Adrenal gland (tissue), 12 donors: ENCODE measurements around the gene ALCAM. TPM values are rescaled to one million over a fixed set of nuclear protein-coding genes. Genes with fewer than 3 reads are reported as not detected.

Experiments
- DNase-seq, 7 donors: peaks; one replicate each; pipeline ENCODE4 v3.0.0-alpha.2; 2019 to 2020
- H3K27ac ChIP-seq, 5 donors: fragments of 200-600 bp; sonication (generic) in 4 of 5; 1 replicate in 3 of 5; 2 replicates in 2 of 5; pipeline versions ENCODE4 v1.5.1 to v1.8.0; 2016 to 2020; ENCODE audit warnings: mild to moderate bottlenecking in 1 of 5
- H3K27me3 ChIP-seq: fragments of 200-600 bp; 2 replicates; pipeline ENCODE4 v1.8.0; 2021
- H3K36me3 ChIP-seq, 2 donors: fragments of 200-600 bp; replicated peaks in 1 of 2; 1 replicate in 1 of 2; 2 replicates in 1 of 2; pipeline versions ENCODE4 v1.5.1 to v1.8.0; 2018 to 2022
- H3K4me1 ChIP-seq, 2 donors: fragments of 200-600 bp; replicated peaks in 1 of 2; 1 replicate in 1 of 2; 2 replicates in 1 of 2; pipeline versions ENCODE4 v1.5.1 to v1.8.0; 2018 to 2021
- H3K4me3 ChIP-seq, 4 donors: fragments of 200-600 bp; sonication (generic) in 3 of 4; one replicate each; pipeline ENCODE4 v1.5.1; 2016 to 2018
- H3K9me3 ChIP-seq, 3 donors: fragments of 200-600 bp; sonication (generic) in 1 of 3; replicated peaks in 1 of 3; 1 replicate in 2 of 3; 2 replicates in 1 of 3; pipeline versions ENCODE4 v1.5.1 to v1.8.0; 2016 to 2021
- POLR2A ChIP-seq, 2 donors: fragments of 450-650 bp; IDR thresholded peaks; one replicate each; pipeline ENCODE4 v1.6.1; 2017; ENCODE audit warnings: antibody characterized with exemption in 2 of 2, mild to moderate bottlenecking in 2 of 2, moderate library complexity in 1 of 2
- WGBS, 4 donors: extraction: QIAGEN DNeasy Blood & Tissue Kit in 2 of 4; methylation state at CpG; one replicate each; pipeline versions ENCODE4 v1.1.5 to v1.1.7; 2013 to 2017; 5-methylcytosine and 5-hydroxymethylcytosine counted together
- intact Hi-C, 2 donors: fragments of 100-400 bp; cut with DNase I; formaldehyde crosslinking; loops; one replicate each; pipeline versions ENCODE4 v1.14.1 to v1.15.0; 2022 to 2023
- polyA plus RNA-seq, 3 donors: library from polyadenylated mRNA; stranded (reverse); fragments of 200-250 nt in 2 of 3; fragments of 350-450 nt in 1 of 3; fragmentation: Illumina TruSeq in 1 of 3; extraction: RNeasy Lipid Tissue Mini Kit (QIAGEN cat#74804) in 1 of 3; gene quantifications; one replicate each; pipeline ENCODE4 v1.2.3, GENCODE V29; 2013 to 2014
- total RNA-seq, 9 donors: library from RNA; depleted of rRNA in 4 of 9; stranded (reverse); fragments of >200 nt in 4 of 9; fragments of 120-200 nt in 1 of 9; fragmentation: NEBNext Ultra II Directional in 1 of 9; extraction: Animal tissue kit (Norgen Biotek cat#: 25700) in 1 of 9; gene quantifications; one replicate each; pipeline versions ENCODE4 v1.1.0 to v1.2.4, GENCODE V29; 2013 to 2023
- TF ChIP-seq, protein P1 (sequence below), 6 experiments: fragments of 450-650 bp in 4 of 6; fragments of 200-600 bp in 2 of 6; sonication (generic) in 1 of 6; IDR thresholded peaks; 1 replicate in 5 of 6; 2 replicates in 1 of 6; pipeline versions ENCODE4 v1.5.1 to v1.8.0; 2016 to 2021; ENCODE audit warnings: antibody characterized with exemption in 6 of 6, mild to moderate bottlenecking in 2 of 6, moderate library complexity in 1 of 6
- donor health status: healthy with polysubstance abuse.
- donor health status: Bipolar disorder and iron deficiency.
- donor health status: DM: yes; HTN: yes; CAD: no.
- donor health status: DM: no; HTN: no; CAD: no.
- donor health status: DM: no; HTN: no; CAD: no.
- donor health status: DM: yes; HTN: yes; CAD: no.

Gene ALCAM
- total and polyA plus RNA-seq, 12 donors, result 9.1 to 64.1 (median 23.9) TPM

DNA sequence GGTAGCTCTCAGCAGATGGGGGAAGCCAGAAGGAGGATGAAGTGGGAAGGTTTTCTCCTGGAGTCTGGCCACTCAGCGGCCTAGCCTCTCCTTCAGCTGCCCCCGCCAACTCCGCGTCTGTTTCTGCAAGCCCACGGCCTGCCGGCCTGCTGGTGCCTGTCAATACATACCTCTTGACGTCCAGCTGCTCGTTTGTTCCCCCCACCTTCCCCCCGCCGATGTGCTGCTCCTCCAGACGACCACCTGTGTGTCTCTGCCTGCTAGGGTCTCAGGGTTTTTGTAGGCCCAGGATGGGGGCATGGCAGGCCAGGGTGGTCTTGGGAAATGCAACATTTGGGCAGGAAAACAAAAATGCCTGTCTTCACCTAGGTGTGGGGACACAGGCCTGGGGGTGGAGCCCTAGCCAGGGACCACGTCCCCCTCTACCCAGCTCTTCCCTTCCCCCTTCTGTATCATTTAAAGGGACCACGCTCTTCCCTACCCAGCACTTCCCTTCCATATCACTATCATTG is 137.8 kb downstream of the ALCAM start:
- 85 to 91% (median 88%) methylated on average over 13 of the region's 13 CpGs for WGBS, 4 donors
- TF ChIP-seq POLR2A (IDR thresholded peaks at IDR 0.05), result no peak
- TF ChIP-seq, protein P1, sequence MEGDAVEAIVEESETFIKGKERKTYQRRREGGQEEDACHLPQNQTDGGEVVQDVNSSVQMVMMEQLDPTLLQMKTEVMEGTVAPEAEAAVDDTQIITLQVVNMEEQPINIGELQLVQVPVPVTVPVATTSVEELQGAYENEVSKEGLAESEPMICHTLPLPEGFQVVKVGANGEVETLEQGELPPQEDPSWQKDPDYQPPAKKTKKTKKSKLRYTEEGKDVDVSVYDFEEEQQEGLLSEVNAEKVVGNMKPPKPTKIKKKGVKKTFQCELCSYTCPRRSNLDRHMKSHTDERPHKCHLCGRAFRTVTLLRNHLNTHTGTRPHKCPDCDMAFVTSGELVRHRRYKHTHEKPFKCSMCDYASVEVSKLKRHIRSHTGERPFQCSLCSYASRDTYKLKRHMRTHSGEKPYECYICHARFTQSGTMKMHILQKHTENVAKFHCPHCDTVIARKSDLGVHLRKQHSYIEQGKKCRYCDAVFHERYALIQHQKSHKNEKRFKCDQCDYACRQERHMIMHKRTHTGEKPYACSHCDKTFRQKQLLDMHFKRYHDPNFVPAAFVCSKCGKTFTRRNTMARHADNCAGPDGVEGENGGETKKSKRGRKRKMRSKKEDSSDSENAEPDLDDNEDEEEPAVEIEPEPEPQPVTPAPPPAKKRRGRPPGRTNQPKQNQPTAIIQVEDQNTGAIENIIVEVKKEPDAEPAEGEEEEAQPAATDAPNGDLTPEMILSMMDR (IDR thresholded peaks at IDR 0.05), result no peak
- H3K27me3 ChIP-seq, result no peaks in the 10 kb centered on the region
- H3K36me3 ChIP-seq, result no peaks in the 10 kb centered on the region
- no peaks in the 10 kb centered on the region for H3K4me1 ChIP-seq
- intact Hi-C loops, result no loop called here
- H3K4me3 ChIP-seq, result no peak overlapping the region
- no peaks in the 10 kb centered on the region for H3K9me3 ChIP-seq
- DNase-seq, result no peak
- no peak overlapping the region for H3K27ac ChIP-seq

DNA sequence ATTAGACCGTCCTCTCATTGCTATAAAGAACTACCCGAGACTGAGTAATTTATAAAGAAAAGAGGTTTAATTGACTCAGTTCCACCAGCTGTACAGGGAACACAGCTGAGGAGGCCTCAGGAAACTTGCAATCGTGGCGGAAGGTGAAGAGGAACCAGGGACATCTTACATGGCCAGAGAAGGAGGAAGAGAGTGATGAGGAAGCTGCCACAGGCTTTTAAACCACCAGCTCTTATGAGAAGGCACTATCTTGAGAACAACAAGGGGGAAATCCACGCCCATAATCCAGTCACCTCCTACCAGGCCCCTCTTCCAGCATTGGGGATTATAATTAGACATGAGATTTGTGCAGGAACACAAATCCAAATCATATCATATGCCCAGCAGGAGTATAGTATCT is 138.5 kb downstream of the ALCAM start:
- WGBS, 4 donors, result 67 to 82% (median 73%) methylated on average over 5 of the region's 5 CpGs
- H3K9me3 ChIP-seq, result no peaks in the 10 kb centered on the region
- no peak overlapping the region for H3K27ac ChIP-seq
- no peak overlapping the region for H3K4me3 ChIP-seq
- DNase-seq, result peak in 1 of 7 donors; percentile 1
- no peaks in the 10 kb centered on the region for H3K27me3 ChIP-seq
- TF ChIP-seq, protein P1 (IDR thresholded peaks at IDR 0.05), result no peak
- TF ChIP-seq POLR2A (IDR thresholded peaks at IDR 0.05), result no peak
- H3K36me3 ChIP-seq, result no peaks in the 10 kb centered on the region
- no peaks in the 10 kb centered on the region for H3K4me1 ChIP-seq
- intact Hi-C loops, result no loop called here

GRCh38 chr3:105511031-105511430 is 144.3 kb downstream of the ALCAM start:
- Histone ChIP-seq H3K27me3 (no peaks in the 10 kb centered on the region), H3K4me3 (no peak overlapping the region), H3K9me3 (no peaks in the 10 kb centered on the region), H3K36me3 (no peaks in the 10 kb centered on the region), H3K4me1 (no peaks in the 10 kb centered on the region), H3K27ac (no peak overlapping the region)
- TF ChIP-seq, protein P1 (IDR thresholded peaks at IDR 0.05), result no peak
- DNase-seq, result no peak
- intact Hi-C loops, result loop anchor here in 1 of 2 donors (10.0 kb wide), 1 partner anchor 136 kb away; no protein-coding TSS in a partner anchor

- Histone ChIP-seq H3K36me3 (no peaks in the 10 kb centered on the region), H3K27me3 (no peaks in the 10 kb centered on the region), H3K4me1 (no peaks in the 10 kb centered on the region), H3K4me3 (no peak overlapping the region), H3K27ac (no peak overlapping the region), H3K9me3 (no peaks in the 10 kb centered on the region)
- DNase-seq, result no peak
- 82 to 91% (median 84%) methylated on average over 1 of the region's 1 CpG for WGBS, 4 donors
- intact Hi-C loops, result loop anchor here in 1 of 2 donors (10.0 kb wide), 1 partner anchor 137 kb away; no protein-coding TSS in a partner anchor
- TF ChIP-seq POLR2A (IDR thresholded peaks at IDR 0.05), result no peak
- TF ChIP-seq, protein P1 (IDR thresholded peaks at IDR 0.05), result no peak
Observed at GRCh38 chr3:105512061-105512460, 145.4 kb downstream of the ALCAM start.
